CD4-positive, alpha-beta T cell treated with Interleukin-1 beta for 1 hour (primary cell): Measurements from ENCODE around the gene ZNF484.
"Not testable (repeated sequence)": the region's sequence is repeated elsewhere in the genome, so short reads cannot be mapped to it uniquely, and the experiment has no call there.

Experiments used
- DNase-seq, 2 donors: peaks; one replicate each; pipeline ENCODE4 v3.0.0-alpha.2; 2020 to 2022

ZNF484 gene

DNA sequence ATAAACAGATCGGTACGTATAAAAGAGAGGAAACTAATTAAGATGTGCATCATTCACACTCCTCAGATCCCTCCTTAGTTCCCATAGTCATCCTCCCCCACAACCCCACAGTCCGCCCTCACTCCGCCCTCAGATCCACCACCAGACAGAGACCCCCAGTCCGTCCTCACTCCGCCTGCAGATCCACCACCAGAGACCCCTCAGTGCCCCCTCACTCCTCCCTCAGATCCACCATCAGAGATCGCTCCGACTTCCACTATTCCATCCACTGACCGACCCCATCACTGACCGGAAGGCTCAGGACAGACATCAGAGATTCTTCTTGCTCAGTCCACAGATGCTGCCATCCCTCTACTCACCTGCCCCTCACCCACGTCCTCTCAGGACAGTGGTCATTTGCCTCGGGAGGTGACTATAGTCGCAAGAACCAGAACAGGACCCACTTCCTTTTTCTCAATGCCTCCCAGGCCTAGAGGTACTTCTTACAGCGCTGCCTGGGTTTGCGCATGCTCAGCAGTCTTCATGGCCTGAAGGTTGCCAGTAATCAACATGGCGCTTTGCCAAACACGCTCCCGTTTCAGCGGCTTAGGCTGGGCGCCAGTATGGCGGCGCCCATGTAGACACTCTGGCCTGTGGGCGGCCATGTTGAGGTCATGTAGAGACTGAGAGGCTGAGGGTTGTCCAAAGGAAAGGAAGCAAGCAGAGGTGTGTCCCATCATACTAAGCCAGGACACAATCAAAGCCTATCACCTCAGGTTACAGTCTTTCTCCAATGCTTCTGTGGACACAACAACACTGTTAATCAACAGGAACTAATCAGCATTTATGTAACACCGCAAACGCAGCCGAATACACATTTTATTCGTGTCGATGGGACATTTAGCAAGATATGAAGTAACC is at the start of gene ZNF484:
ZNF484 (minus strand) TSS at position 508 of the 900 bp plus-strand sequence. CDS start 3,009 bp downstream, outside the sequence.
- peak; percentile 97 to 98 for DNase-seq

- DNase-seq, result no peak
Measured at GRCh38 chr9:92920437-92920836, 42.6 kb upstream of the ZNF484 start.

DNA sequence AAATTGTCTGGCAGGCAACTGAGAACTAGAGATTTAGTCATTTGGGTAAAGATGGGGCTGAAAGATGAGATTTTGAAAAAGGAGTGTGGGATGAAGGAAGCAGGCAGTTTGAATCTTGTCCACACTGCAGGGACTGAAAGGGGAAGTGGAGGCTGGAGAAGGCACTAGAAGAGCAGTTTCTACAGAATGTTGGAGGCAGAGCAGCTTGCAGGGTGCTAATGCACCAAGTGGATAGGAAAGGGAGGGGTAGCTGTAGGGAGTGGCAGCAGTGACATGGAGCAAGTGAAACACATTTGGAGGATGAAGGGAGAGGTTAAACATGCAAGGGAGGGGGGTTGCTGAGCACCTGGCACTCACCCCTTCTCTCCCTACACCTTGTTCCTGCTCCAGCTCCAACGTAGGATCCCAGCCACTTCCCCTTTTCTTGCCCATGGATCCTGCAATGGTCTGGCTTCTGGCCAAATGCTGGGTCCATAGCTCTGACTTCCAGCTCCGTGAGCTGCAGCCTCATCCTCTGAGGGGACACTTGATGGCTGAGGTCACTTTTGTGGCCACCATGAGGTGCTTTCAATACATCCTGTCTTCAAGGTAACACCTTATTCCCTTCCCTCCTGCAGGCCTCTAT is 39.5 kb upstream of the ZNF484 start:
- DNase-seq, result no peak

GRCh38 chr9:92911511-92912475 is 34.0 kb upstream of the ZNF484 start:
- no peak for DNase-seq

- not testable (repeated sequence) for DNase-seq
Measured at GRCh38 chr9:92905137-92905536, 27.3 kb upstream of the ZNF484 start.

GRCh38 chr9:92897323-92897722 is 19.5 kb upstream of the ZNF484 start:
- no peak for DNase-seq

DNA sequence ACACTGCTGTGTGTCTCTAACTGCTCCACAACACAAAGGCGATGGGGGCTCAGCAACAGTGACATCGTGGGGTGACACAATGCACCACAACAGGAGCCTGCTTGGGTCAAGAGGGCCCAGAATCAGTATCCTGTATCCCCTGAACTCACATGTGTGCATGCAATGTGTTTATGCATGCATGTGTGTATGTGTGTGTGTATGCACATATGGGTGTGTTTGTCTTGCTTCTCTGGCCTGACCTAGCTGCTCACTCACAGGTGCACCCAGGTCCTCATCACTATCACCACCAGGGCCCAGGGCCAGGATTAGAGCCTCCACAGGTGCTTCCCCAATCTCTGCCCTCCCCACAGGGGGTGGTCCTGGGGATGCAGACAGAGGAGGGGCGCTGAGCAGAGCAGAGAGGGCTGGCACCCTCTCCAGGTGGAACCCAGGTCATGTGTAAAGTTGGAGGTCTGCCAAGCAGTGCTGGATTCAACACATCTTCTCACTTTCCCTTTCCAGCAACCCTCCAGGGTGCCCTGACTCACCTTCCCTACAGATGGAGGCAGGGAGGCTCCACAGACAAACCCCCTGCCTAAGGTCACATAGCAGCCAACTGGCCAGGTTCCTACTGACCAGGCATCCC is 18.1 kb upstream of the ZNF484 start:
- DNase-seq, result no peak

GRCh38 chr9:92894711-92895362 is 17.0 kb upstream of the ZNF484 start:
- DNase-seq, result no peak

DNA sequence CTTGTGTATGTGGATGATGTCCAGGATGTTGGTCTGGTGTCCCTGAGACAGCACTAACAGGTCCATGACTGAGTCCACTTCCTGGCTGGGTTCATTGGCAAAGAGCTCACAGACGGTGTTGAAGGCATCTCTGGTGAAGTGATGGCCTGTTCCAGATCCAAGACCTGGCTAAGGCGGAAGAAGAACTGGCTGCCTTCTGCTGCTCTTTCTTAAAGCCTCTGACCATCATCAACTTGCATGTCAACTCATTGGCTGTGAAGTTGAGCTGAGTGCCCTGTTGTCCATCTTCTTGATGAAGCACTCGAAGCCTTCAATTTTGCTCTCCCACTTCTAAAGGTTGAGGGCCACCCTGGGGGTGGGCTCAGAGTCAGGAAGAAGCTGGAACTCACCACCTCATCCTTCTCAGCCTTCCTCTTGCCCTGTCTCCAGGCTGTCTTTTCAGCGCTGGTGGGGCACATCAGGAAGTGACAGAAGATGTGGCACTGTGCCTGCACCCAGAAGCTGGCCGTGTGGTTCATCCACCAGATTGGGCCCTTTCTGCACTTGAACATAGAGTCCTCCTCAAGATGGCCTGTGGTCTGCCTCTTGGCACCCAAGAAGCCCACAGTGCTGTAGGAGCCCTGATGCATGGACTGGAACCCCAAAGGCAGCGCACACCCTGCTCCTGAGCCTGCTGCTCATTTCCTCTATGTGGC is 16.2 kb upstream of the ZNF484 start:
- not testable (repeated sequence) for DNase-seq

DNA sequence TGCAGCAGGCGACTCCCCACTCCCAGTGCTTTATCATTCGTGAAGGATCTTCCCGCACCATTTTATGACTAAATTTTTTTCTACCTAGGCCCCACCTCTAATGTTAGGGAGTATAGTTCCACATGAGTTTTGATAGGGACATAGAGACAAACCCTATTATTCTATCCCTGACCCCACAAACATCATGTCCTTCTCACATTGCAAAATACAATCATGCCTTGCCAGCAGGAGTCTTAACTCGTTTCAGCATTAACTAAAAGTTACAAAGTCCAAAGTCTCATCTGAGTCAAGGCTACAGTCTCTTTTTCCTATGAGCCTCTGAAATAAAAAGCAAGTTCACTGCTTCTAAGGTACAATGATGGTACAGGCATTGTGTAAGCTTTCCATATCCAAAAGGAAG is 14.4 kb upstream of the ZNF484 start:
- not testable (repeated sequence) for DNase-seq

DNA sequence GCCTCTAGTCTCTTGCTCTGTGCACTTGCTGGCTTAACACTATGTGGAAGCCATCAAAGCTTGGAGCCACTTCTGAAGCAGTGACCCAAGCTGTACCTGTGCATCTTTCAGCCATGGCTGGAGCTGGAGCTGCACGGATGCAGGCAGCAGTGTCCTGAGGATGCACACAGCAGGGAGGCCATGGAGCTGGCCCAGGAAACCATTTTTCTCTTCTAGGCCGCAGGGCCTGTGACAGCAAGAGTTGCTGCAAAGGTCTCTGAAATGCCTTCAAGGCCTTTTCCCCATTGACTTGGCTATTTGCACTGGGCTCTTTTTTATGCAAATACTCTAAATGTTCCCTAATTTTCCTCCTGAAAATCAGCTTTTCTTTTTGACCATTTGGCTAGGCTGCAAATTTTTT is 12.9 kb upstream of the ZNF484 start:
- DNase-seq, result no peak

DNA sequence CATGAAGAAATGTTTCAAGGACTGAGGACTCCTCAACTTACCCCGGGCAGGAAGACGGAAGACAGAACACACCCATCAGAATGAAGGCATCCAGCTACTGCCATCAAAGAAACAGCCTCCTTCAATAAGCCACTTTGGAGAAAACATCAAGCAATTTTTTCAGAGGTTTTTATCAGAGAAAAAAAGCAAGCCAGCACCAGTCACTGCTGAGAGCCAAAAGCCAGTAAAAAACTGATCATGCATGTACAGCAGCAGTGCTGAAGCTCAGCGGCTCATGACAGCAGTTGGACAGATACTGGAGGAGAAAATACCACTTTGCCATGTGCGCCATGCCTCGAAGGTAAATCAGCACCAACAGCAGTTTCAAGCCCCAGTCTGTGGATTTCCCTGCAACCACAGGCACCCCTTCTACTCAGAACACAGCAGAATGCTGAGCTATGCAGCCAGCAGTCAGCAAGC is 10.1 kb upstream of the ZNF484 start:
- peak in 1 of 2 donors; percentile 11 for DNase-seq

DNA sequence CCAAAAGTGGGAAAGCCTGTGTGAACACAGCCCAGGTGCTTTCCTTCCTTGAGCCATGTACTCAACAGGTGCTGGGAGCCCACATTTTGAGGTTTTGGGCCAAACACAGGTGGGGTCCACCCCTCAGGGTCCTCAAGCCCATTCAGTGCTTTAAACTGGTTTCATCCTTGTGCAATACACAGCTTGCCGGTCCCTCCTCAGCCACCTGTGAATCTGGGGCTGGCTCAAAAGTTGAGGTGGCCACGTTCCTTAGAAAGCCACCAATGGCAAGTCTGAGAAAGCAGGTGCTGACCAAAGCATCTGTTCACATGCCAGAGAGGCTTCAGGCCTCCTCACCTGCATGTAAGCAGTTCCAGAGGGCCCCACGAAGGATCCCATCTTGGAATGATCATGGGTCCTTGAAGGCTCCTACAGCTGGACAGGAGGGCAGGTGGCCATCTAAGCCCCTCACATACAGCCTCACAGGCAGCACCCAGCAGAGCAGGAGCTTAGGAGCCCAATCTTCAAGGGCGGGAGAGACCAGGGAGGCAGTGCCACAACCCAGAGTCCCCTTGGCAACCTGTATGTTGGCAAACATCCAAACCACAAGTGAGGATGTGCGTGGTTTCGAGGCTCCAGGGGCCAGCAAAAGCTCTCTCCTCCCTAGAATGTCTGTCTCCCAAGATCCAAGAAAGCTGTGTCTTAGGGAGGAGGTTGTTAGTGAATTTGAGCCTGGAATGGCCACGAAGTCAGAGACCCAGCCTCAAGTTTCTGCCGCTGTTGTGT is 9.2 kb upstream of the ZNF484 start:
- DNase-seq, result peak; percentile 60 to 69

GRCh38 chr9:92883666-92884405 is 6.0 kb upstream of the ZNF484 start:
- DNase-seq, result not testable (repeated sequence)

DNA sequence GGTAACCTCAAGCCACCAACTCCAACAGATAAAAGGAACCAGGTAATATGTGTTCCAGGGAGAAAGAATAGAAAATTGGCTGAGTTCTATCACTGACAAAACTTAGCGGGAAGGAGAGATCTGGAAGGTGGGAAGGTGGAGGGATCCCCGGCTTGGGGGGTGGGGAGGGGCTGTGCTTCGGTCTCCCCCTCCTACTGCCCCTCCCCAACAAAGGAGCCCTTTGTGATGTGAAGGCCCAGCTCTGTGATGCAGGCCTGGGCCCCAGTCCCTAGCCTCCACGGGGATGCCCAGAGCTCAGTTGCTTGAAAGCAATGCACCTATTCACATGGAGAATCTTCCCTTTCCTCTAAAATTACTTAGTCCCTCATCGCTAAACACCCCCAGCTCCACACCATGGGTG is 4.4 kb upstream of the ZNF484 start:
- DNase-seq, result no peak

DNA sequence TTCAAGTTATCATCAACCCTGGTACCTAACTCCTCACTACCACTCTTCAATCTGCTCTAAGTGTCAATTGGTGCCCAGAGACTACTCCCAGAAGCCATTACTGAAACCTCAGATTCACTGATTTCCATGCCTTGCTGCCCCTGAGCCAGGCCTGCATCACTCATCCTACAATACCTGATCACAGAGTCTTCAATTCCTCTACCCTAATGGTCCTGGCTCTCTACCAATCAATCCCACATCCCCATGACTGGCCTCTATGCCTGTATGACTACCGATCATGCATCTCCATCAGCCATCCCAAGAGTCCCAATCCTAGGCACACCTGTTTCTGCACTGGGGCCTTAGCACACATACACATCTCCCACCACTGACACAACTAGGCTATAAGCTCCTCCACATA is 2.5 kb downstream of the ZNF484 start:
- no peak for DNase-seq

DNA sequence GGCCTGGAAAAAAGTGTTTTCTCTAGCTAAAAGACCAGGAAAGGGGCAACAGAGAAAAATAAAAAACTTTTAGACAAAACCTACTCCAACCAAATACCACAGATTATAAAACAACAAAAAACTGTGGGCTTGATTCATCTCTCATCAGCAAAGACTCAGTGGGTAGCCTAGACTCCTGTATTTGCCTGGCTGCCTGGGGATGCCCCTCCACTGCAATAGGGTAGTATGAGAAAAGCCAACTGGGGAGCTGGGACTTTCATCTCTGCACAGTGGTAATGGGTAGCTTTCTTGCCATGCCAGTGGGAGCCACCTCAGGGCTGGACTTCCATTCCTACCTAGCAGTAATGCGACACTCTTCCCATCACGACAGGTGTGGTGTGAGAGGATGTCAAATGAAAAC is 7.5 kb downstream of the ZNF484 start:
- no peak for DNase-seq

- not testable (repeated sequence) for DNase-seq
Measured at GRCh38 chr9:92866600-92866999, 11.2 kb downstream of the ZNF484 start.

DNA sequence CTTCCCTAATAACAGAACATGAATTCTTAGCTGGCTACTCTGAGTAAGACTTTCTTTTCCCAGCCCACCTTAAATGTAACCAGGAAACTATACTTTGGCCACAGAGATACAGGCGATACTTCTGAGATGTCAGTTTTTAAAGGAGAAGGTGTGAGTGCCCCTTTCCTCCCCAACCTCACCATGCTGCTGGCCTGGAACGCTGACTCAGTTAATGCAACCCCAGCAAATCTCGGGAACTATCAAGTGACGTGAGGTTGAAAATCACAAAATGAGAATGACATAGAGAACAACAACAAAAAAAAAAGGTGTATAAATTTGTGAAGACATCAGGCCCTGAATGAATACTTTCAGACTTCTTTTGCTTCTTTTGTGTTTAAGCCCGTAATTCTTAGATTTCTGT is 13.7 kb downstream of the ZNF484 start:
- no peak for DNase-seq

GRCh38 chr9:92860867-92861266 is 17.0 kb downstream of the ZNF484 start:
- no peak for DNase-seq
